ENCODE measurements around the gene NDUFB7.
A peak's percentile ranks its signal among the peaks of the same experiment; 100 is the strongest.

NDUFB7 gene

DNA sequence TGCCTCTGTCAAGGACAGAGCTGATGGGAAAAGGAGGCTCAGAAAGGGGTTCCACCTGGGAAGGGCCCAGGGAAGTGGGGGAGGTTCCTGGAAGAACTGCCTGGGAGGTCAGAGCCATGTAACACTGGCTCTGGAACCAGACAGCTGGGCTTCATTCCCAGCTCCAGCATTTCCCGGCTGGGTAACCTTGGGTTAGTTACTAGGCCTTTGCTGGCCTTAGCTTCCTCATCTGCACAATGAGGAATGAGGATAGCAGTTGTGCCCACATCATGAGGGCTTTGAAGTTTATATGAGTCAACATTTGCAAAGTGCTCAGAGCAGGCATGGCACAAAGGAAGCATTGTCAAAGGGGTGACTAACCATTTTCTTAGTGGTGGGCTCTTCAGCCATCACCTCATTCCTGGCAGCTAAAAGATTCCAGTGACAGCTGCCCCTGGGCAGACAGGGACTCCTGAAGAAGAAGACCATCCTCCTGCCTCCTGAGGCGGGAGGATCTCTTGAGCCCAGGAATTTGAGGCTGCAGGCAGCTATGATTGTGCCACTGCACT, 51.9 kb downstream of the NDUFB7 start:
- DNase-seq, result peak; percentile 59

DNA sequence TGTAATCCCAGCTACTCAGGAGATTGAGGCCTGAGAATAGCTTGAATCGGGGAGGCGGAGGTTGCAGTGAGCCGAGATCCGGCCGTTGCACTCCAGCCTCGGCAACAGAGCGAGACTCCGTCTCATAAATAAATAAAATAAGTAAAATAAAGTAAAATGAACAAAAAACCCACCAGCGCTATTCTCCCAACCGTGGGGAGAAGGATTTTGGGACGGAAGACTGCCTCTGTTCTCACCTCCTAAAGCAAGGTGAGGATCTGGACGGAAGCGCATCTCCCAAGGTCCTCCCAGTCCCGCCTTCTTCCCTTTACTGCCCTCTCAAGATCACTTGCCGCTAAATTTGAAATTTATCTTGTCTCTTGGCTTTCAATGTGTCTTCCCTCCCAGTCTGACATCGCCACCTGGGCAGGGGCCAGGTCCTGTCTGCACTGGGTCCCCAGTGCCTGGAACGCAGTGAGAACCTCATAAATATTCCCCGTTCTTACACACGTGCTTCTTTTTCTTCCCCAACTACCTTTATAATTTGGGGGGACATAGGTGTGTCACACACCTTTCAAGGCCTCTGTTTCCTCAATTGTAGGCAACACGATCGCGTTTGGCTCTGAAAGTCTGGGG, 52.5 kb downstream of the NDUFB7 start:
- DNase-seq, result no peak

GRCh38 chr19:14517840-14518505, 53.9 kb downstream of the NDUFB7 start, which contains the start of gene DNAJB1:
Gene DNAJB1, minus strand, starts transcription at chr19:14518397. Its CDS starts 48 bp downstream, at chr19:14518349.
- peak; percentile 69 for DNase-seq

GRCh38 chr19:14517446-14517839, 54.4 kb downstream of the NDUFB7 start:
- DNase-seq, result no peak

GRCh38 chr19:14516746-14517438, 55.0 kb downstream of the NDUFB7 start:
- DNase-seq, result no peak
